Dermis blood vessel endothelial cell (primary cell): ENCODE results near the gene UGT2B11. TPM values are rescaled to one million over a fixed set of nuclear protein-coding genes. Genes with fewer than 3 reads are reported as not detected.
"Not testable (repeated sequence)": the region's sequence is repeated elsewhere in the genome, so short reads cannot be mapped to it uniquely, and the experiment has no call there.

Experiments used
- DNase-seq: peaks from one replicate; pipeline ENCODE4 v3.0.0; 2010
- total RNA-seq: library from RNA; depleted of rRNA; stranded (reverse); fragments of >200 nt; gene quantifications from 2 replicates; pipeline ENCODE4 v1.2.3, GENCODE V29; 2014

Gene UGT2B11
- total RNA-seq: not detected in 2 replicates

DNA sequence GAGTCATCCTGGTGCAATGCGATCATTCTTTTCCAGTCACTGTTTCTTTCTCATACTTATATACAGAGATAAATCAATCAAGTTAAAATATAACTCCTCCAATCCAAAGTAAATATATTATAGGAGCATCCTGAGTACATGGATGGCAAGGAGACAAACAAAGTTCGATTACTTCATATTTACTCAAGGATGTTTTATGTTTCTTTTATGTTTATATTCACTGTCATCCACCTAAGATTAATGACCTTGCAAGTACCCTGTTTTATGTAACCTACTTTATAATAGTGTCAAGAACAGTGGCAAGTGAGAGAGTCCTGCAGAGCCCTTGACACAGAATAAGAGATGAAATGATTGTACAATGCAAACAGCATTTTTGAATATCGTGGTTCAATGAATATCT is at the start of gene UGT2B11:
UGT2B11 (minus strand) TSS at position 33 of the 400 bp plus-strand sequence; CDS start at position 7, 26 bp downstream.
- no peak for DNase-seq

DNA sequence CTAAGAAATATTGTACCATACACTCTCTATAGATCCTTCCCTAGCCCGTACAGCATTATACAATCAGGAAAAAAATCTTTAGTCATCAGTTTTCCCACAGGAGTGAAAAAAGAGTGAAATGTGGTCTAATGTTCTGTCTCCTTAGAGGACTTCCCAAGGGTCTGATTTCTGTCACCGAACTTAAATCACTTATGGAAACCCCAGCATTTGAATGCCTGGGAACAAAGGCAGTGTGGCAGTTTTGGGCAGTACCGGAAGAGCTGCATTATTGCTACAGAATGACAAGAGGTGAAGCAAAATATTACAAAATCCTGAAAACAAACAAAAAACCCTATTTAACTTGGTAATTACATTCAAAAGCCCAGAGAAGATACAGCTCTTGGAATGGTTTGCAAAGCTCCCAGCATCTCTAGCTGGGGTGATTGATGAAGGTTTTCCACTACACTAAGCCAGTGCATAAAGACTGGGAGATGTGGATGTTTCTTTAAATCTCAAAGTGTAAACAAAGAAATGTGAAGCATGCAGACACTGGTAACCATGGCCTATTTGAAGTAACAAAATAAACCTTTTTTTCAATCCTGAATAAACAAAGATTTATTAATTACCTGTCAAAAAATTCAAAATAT is 38.7 kb upstream of the UGT2B11 start:
- DNase-seq: not testable (repeated sequence)

DNA sequence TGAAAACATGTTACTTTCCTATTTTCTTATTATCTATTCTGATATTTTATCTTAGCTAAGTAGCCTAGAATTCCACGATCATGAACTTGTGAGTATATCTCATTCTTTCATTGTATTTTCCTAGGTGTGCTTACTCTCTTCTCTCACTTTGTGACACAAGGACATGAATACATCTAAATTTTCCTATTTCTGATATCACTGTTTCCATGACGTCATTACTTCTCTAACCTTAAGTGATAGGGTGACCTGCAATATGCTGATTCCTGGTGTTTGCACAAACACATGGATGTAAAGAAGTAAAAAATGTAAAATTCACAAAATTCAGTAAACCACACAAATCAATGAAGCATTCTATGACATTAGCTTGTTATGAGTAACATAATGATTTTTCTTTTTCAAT is 36.3 kb upstream of the UGT2B11 start:
- not testable (repeated sequence) for DNase-seq

DNA sequence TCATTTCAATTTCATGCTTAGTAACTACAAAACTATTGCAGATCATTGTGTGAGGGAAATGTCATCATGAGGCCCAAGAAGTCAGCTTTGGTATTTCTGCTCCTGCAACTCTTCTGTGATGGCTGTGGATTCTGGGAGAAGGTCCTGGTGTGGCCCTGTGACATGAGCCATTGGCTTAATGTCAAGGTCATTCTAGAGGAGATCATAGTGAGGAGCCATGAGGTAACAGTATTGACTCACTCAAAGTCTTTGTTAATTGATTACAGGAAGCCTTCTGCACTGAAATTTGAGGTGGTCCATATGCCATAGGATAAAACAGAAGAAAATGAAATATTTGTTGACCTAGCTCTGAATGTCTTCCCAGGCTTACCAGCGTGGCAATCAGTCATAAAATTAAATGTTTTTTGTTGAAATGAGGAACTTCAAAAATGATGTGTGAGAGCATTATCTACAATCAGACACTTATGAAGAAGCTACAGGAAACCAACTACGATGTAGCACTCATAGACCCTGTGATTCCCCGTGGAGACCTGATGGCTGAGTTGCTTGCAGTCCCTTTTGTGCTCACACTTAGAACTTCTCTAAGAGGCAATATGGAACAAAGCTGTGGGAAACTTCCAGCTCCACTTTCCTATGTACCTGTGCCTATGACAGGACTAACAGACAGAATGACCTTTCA is 28.2 kb upstream of the UGT2B11 start:
- not testable (repeated sequence) for DNase-seq

DNA sequence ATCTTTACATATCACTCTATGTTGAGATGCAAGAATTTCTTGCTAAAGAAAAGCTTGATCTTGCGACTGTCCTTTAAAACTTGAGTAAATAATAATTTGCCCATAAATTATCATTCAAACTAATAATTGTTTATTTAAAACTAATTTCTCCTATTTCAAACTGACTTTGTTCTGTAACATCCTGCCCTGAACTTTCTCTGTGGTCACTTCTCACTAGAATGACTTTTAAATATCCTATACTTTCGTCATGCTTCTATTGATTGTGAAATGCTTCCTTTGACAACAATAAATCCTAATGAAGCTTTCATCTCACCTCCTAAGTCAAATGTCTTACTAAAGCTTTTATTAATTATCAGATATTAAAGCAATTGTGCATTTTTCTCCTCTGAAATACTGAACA is 27.2 kb upstream of the UGT2B11 start:
- DNase-seq: not testable (repeated sequence)

DNA sequence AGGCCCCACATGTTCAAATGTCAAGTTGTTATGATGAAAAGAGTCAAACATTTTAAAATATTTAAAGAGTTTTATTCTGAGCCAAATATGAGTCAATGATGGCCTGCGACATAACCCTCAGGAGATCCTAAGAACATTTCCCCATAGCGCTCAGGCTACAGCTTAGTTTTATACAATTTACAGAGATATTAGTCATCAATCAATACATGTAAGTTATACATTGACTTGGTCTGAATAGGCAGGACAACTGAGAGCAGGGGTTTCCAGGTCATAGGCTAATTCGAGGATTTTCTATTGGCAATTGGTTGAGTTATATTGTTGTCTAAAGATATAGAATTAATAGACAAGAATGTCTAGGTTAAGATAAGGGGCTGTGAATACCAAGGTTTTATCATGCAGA is 26.2 kb upstream of the UGT2B11 start:
- not testable (repeated sequence) for DNase-seq

DNA sequence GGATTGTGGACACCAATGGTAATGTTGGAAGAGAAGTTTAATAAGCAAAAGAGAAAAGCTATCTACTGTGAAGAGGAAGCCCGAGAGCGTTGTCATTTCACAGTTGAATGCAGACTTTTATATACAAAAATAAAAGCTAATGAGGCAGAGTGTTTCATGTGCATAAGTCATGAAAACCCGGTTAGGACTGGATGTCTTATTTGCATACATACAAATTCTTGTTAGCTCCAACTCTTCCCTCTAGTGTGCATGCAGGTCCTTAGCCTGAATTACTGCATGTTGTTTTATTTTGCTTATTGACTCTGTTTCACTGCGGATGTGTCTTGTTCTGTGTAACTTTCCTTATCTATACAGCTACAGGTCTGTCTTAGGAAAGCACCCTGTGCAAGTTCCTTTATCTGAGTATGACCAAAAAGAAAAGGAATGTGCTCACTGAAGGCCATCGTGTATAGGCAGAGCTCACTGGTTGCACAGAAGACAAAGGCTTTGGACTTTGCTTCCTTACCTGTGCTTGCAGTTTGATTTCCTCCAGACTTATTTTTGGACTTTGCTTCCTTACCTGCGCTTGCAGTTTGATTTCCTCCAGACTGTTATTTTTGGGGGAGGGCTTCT is 25.1 kb upstream of the UGT2B11 start:
- no peak for DNase-seq

DNA sequence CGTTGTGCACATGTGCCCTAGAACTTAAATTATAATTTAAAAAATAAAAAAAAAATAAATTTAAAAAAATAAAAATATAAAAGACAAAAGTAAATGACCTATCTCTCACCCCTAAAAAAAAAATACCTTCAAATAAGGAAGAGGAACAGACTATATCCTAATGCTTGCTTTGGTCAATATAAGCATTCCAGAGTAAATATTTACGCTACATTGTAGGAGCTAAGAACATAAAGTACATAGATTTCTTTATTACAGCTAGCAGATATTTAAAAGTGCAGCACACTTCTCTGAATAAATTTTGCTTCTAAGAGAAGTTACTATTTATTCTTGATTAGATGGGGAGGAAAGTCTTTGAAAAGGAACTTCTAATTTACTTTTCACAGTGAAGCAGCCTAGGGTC is 24.5 kb upstream of the UGT2B11 start:
- no peak for DNase-seq

DNA sequence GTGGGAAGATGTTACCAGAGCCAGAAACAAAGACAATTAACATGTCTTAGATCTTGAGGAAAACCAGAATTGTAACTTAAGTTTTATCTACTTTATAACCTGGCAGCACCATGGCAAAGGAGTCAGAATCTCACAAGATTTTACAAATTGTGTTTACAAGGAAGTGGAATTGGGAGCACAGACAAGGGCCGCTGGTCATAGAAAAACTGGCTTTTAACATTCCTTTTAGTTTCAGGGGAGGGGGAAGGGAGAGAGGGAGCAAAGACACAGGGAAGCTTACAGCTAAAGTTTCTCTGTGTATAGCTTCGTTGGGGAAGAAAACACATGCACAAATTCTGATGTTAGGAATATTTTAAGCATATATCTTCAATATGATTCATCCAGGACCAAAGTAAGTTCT is 10.3 kb upstream of the UGT2B11 start:
- no peak for DNase-seq

DNA sequence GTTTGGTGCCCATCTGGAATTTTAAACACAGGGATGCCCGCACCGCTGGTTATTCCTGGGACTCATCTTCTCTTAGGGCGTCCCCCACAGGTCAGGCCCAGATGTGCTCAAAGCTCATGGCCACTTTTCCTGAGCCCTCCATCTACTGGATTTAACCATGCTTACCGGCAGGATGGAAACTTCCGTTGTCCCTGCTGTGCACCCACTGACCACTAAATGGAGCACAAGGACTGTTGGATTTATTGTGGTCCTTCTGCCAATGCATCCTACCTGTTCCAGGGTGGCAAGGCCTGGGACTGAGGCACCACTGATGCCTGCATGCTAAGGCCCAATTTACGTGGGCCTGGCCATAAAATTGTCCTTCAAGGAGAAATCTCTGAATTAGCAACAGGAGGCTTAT is 8.7 kb upstream of the UGT2B11 start:
- DNase-seq: not testable (repeated sequence)

DNA sequence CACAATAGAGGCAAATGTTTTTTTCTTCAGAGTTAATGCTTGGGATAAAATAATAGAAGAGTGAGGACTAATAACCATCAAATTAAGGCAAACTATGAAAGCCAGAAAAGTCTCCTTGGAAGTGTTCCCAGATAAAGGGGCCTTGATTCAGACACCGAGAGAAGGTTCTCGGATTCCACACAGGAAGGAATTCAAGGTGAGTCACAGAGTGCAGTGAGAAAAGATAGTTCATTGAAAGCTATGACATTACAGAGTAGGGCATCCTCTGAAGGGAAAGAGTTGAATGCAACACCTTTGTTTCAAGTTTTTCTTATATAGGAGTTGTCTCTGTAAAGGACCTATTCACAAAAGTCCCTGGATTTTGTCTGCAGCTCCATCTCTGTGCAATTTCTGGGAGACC is 3.9 kb upstream of the UGT2B11 start:
- not testable (repeated sequence) for DNase-seq

DNA sequence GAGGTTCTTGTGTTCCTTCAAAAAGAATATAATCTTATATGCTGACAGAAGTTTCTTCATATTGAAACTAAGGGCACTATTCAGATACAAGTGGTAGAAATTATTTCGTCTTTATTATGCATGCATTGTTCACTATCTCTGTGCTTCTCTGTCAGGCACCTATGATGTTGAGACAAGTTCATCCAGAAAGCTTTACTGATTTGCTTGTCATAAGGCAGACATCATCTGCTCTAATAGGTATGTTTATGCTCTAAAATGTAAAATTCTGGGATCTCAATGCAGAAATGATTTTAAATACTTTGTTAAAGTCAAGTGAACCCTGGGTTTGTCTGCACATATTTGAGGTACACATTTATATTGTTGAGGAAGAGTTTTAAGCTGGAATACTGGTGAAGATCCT is 3.6 kb downstream of the UGT2B11 start:
- no peak for DNase-seq

DNA sequence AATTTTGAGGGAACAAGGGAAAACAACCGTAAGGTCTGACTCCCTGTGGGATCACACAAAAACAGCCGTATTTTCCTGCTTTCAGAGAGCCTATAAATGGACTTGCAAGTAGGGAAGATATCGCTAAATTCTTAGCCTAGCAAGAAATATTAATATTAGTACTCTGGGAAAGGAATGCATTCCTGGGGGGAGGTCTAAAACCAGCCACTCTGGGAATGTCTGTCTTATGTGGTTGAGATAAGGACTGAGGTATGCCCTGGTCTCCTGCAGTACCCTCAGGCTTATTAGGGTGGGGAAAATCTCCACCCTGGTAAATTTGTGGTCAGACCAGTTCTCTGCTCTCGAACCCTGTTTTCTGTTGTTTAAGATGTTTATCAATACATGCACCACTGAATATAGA is 16.0 kb downstream of the UGT2B11 start:
- not testable (repeated sequence) for DNase-seq

DNA sequence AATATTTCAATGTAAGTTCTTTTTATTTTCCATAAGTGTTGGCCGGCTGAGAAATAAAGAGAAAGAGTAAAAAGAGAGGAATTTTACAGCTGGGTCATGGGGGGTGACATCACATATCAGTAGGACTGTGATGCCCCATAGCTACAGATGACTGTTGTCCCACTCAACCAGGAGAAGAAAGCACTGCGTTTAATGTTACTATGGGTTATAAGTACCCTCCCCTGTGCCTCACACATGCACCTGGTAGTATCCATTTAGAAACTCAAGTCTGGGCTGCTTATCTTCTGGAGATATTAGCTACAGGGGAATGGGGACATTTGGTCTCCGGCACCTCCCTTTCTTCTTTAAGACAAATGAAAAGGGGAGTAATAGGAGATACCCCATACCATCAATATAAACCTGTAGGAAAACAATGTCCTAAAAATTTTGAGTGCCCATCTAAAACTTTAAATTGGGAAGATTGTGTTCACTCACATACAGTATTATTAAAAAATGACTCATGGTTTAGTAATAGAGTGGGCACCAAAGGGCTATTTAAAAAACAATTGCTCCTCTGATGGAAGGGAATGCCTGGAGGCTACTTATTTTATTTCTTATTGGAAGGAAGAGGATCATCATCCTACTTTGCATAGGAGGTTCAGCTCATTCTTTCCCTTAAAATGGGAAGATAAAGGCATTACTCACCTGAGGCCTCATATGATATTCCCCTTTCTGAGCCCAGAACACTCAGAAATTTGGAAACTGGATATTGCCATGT is 18.2 kb downstream of the UGT2B11 start:
- no peak for DNase-seq

DNA sequence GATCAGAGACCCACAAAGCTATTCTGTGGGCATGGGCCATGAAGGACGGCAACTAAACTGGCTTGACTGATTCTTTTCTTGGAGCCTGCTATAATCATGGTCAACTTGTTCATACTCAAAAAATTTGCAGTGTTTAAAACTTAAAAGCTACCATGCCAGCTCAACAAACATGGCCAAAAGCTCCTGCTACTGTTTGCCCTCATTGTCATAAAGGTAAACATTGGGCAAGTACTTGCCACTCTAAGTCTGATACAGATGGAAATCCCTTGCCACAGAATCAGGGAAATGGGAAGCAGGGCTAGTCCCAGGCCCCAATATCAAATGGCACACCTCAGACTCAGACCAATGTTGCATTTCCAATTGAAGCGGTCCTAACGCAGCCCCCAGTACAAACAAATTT is 20.4 kb downstream of the UGT2B11 start:
- no peak for DNase-seq

DNA sequence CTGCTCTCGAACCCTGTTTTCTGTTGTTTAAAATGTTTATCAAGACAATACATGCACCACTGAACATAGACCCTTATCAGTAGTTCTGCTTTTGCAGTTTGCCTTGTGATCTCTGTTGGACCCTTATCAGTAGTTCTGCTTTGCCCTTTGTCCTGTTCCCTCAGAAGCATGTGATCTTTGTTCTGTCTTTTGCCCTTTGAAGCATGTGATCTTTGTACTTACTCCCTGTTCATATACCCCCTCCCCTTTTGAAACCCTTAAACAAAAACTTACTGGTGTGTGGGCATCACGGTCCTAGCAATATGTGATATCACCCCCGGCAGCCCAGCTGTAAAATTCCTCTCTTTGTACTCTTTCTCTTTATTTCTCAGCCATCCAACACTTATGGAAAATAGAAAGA is 22.6 kb downstream of the UGT2B11 start:
- DNase-seq: not testable (repeated sequence)

DNA sequence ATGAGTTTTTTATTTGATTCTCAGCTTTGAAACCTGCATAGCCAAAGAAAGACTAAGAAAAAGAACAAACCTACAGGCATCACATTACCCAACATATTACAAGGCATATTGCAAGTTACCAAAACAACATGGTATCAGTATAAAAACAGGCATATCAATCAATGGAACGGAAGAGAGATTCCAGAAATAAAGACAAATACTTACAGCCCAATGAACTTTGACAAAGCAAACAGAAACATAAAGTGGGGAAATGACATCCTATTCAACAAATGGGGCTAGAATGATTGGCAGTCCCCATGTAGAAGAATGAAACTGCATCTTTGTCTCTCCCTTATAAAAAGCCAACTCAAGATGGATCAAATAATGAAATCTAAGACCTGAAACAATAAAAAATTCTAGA is 23.9 kb downstream of the UGT2B11 start:
- not testable (repeated sequence) for DNase-seq

DNA sequence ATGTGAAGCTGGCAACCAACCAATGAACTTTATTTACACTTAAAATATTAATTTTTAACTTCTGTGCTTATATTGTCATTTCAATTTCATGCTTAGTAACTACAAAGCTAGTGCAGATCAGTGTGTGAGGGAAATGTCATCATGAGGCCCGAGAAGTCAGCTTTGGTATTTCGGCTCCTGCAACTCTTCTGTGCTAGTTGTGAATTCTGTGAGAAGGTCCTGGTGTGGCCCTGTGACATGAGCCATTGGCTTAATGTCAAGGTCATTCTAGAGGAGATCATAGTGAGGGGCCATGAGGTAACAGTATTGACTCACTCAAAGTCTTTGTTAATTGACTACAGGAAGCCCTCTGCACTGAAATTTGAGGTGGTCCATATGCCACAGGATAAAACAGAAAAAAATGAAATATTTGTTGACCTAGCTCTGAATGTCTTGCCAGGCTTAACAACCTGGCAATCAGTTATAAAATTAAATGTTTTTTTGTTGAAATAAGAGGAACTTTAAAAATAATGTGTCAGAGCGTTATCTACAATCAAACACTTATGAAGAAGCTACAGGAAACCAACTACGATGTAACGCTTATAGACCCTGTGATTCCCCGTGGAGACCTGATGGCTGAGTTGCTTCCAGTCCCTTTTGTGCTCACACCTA is 32.9 kb downstream of the UGT2B11 start:
- not testable (repeated sequence) for DNase-seq

DNA sequence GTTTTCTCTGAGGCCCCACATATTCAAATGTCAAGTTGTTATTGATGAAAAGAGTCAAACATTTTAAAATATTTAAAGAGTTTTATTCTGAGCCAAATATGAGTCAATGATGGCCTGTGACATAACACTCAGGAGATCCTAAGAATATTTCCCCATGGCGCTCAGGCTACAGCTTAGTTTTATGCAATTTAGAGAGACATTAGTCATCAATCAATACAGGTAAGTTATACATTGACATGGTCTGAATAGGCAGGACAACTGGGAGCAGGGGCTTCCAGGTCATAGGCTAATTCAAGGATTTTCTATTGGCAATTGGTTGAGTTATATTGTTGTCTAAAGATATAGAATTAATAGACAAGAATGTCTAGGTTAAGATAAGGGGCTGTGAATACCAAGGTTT is 34.7 kb downstream of the UGT2B11 start:
- not testable (repeated sequence) for DNase-seq

DNA sequence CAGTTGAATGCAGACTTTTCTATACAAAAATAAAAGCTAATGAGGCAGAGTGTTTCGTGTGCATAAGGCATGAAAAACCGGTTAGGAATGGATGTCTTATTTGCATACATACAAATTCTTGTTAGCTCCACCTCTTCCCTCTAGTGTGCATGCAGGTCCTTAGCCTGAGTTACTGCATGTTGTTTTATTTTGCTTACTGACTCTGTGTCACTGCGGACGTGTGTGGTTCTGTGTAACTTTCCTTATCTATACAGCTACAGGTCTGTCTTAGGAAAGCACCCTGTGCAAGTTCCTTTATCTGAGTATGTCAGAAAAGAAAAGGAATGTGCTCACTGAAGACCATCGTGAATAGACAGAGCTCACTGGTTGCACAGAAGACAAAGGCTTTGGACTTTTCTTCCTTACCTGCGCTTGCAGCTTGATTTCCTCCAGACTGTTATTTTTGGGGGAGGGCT is 35.8 kb downstream of the UGT2B11 start:
- not testable (repeated sequence) for DNase-seq

DNA sequence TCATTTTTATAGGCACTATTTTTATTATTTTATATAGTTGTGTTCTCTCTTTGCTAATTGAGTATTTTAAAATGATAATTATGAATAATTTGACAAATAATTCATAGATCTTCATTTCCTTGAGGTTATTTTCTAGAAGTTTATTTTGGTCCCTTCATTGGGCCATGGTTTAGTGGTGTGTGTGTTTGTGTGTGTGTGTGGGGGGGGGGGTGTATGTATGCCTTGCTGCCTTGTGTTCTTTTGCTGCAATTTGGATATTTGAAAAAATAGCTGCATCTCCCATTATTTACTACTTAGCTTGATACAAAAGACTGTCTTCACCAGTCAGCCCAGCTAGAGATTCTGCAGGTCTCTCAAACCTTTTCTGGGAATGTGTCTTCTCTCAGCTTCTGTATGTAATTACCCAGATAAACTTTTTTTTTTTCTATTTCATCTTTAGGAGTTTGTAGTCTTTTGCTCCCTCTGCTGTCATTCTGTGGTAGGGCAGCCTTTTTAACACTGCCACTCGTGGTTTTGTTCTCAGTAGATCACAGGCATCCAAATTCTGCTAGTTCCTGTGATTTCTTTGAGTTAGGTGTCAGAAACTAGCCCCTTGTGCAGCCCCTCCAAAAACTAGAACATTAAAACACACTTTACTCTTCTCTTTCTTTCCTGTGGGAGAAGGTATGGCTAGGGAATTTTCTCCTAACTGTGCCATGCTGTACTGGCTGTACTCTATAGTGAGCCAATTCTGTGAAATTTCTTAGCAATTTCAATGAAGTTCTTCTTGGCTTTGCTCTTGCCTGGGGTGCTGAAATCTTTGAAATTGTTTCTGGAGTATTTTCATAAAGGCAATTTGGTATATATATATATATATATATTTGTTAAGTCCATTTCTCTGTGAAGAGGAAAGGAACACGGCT is 44.1 kb downstream of the UGT2B11 start:
- peak; percentile 5 for DNase-seq
